Measurements from ENCODE around the gene PCDHGA3. TPM values are rescaled to one million over a fixed set of nuclear protein-coding genes. Genes with fewer than 3 reads are reported as not detected.
"Not testable (repeated sequence)": the region's sequence is repeated elsewhere in the genome, so short reads cannot be mapped to it uniquely, and the experiment has no call there.

Gene PCDHGA3
- total RNA-seq, 3 donors from 2014 or later (not counting 1 experiment from before 2014, with no cell fraction given): not detected

DNA sequence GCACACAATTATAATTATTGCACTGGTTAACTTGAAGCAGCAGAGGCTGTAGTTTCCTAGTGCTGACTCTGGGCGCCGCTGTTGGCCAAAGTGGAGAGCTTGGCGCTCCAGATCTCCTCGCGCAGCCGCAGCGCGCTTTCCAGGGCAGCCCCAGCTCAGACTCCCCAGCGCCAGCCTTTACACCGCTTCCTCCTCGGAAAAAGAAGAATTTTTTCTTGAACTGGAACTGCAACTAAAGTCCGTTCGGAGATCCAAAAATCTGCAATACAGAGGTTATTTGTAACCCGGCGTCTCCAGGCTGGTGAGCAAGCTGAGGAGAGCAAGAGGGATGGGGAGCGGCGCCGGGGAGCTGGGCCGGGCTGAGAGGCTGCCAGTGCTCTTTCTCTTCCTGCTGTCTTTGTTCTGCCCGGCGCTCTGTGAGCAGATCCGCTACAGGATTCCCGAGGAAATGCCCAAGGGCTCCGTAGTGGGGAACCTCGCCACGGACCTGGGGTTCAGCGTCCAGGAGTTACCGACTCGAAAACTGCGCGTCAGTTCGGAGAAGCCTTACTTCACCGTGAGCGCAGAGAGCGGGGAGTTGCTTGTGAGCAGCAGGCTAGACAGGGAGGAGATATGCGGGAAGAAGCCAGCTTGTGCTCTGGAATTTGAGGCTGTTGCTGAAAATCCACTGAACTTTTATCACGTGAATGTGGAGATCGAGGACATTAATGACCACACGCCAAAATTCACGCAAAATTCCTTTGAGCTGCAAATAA is 44.1 kb downstream of the PCDHGA3 start, which contains the start of gene PCDHGB4:
PCDHGB4 (plus strand) TSS at position 142 of the 755 bp plus-strand sequence; CDS start at position 329, 187 bp downstream.
- not testable (repeated sequence) for H3K36me3 Mint-ChIP-seq; H3K9me3 Mint-ChIP-seq; H3K4me1 ChIP-seq (ENCODE audit: control insufficient read depth, insufficient read depth, low read length); H3K36me3 ChIP-seq (ENCODE audit: control insufficient read depth, insufficient read depth, low read length); H3K27ac ChIP-seq (ENCODE audit: low read length); H3K27ac Mint-ChIP-seq; H3K4me3 ChIP-seq (ENCODE audit: low read length); H3K4me1 Mint-ChIP-seq
- Mint-ChIP-seq H3K4me3 (peak within 1 kb of the TSS; percentile 78), H3K27me3 (ENCODE audit: low read depth in 2 of 2) (peaks cover 66 to 75% of the 10 kb centered on the region in 2 donors)
- peaks cover 60% of the 10 kb centered on the region for H3K27me3 ChIP-seq (ENCODE audit: control insufficient read depth, insufficient read depth, low read length)
- 16% methylated on average over 16 of the region's 40 CpGs for WGBS (ENCODE audit: insufficient coverage)
- ATAC-seq (peak; percentile 81 to 89 (median 84)), DNase-seq (peak in 1 of 2 donors; percentile 10)
- TF ChIP-seq, protein P1, sequence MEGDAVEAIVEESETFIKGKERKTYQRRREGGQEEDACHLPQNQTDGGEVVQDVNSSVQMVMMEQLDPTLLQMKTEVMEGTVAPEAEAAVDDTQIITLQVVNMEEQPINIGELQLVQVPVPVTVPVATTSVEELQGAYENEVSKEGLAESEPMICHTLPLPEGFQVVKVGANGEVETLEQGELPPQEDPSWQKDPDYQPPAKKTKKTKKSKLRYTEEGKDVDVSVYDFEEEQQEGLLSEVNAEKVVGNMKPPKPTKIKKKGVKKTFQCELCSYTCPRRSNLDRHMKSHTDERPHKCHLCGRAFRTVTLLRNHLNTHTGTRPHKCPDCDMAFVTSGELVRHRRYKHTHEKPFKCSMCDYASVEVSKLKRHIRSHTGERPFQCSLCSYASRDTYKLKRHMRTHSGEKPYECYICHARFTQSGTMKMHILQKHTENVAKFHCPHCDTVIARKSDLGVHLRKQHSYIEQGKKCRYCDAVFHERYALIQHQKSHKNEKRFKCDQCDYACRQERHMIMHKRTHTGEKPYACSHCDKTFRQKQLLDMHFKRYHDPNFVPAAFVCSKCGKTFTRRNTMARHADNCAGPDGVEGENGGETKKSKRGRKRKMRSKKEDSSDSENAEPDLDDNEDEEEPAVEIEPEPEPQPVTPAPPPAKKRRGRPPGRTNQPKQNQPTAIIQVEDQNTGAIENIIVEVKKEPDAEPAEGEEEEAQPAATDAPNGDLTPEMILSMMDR (IDR thresholded peaks at IDR 0.05): peak; percentile 15
- intact Hi-C loops (cut with micrococcal nuclease): loop anchor here (5.0 kb wide), 1 partner anchor 35 kb away; the partner anchor contains the start of gene PCDHGA11
- peaks cover 41% of the 10 kb centered on the region for H3K9me3 ChIP-seq (ENCODE audit: control insufficient read depth, insufficient read depth, low read length)

DNA sequence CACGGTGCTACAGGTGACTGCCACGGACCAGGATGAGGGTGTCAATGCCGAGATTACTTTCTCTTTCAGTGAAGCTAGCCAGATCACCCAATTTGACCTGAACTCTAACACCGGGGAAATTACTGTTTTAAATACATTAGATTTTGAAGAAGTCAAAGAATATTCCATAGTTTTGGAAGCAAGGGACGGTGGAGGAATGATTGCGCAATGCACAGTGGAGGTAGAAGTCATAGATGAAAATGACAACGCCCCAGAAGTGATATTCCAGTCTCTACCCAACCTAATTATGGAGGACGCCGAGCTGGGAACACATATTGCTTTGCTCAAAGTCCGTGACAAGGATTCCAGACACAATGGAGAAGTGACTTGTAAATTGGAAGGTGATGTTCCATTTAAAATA is 45.0 kb downstream of the PCDHGA3 start:
- Mint-ChIP-seq H3K4me3 (no peak overlapping the region), H3K4me1 (no peaks in the 10 kb centered on the region), H3K27me3 (ENCODE audit: low read depth in 2 of 2) (peaks cover 64 to 75% of the 10 kb centered on the region in 2 donors), H3K27ac (no peak overlapping the region), H3K9me3 (peaks cover 0 to 5% of the 10 kb centered on the region in 2 donors), H3K36me3 (peaks cover 7% of the 10 kb centered on the region)
- Histone ChIP-seq H3K27me3 (ENCODE audit: control insufficient read depth, insufficient read depth, low read length) (peaks cover 56% of the 10 kb centered on the region), H3K9me3 (ENCODE audit: control insufficient read depth, insufficient read depth, low read length) (peaks cover 41% of the 10 kb centered on the region), H3K36me3 (ENCODE audit: control insufficient read depth, insufficient read depth, low read length) (no peaks in the 10 kb centered on the region), H3K4me3 (ENCODE audit: low read length) (no peak overlapping the region), H3K27ac (ENCODE audit: low read length) (no peak overlapping the region), H3K4me1 (ENCODE audit: control insufficient read depth, insufficient read depth, low read length) (no peaks in the 10 kb centered on the region)
- TF ChIP-seq, protein P1 (IDR thresholded peaks at IDR 0.05): no peak
- no peak for DNase-seq
- no peak for ATAC-seq
- WGBS (ENCODE audit: insufficient coverage): 66% methylated on average over 7 of the region's 10 CpGs
- intact Hi-C loops (cut with micrococcal nuclease): loop anchor here (5.0 kb wide), 1 partner anchor 34 kb away; the partner anchor contains the start of gene PCDHGA11

DNA sequence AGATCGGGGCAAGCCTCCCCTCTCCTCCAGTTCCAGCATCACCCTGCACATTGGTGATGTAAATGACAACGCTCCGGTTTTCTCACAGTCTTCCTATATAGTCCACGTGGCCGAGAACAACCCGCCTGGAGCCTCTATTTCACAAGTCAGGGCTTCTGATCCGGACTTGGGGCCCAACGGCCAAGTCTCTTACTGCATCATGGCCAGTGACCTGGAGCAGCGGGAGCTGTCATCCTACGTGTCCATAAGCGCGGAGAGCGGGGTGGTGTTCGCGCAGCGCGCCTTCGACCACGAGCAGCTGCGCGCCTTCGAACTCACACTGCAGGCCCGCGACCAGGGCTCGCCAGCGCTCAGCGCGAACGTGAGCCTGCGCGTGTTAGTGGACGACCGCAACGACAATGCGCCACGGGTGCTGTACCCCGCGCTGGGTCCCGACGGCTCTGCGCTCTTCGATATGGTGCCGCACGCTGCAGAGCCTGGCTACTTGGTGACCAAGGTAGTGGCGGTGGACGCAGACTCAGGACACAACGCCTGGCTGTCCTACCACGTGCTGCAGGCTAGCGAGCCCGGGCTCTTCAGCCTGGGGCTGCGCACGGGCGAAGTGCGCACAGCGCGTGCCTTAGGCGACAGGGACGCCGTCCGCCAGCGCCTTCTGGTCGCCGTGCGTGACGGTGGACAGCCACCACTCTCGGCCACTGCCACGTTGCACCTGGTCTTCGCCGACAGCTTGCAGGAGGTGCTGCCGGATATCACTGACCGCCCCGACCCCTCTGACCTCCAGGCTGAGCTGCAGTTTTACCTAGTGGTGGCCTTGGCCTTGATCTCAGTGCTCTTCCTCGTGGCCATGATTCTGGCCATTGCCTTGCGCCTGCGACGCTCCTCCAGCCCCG is 45.8 kb downstream of the PCDHGA3 start:
- Histone ChIP-seq H3K9me3 (ENCODE audit: control insufficient read depth, insufficient read depth, low read length) (peaks cover 44% of the 10 kb centered on the region), H3K4me3 (ENCODE audit: low read length) (no peak overlapping the region), H3K27me3 (ENCODE audit: control insufficient read depth, insufficient read depth, low read length) (peaks cover 60% of the 10 kb centered on the region), H3K4me1 (ENCODE audit: control insufficient read depth, insufficient read depth, low read length) (no peaks in the 10 kb centered on the region), H3K27ac (ENCODE audit: low read length) (no peak overlapping the region), H3K36me3 (ENCODE audit: control insufficient read depth, insufficient read depth, low read length) (no peaks in the 10 kb centered on the region)
- peaks cover 0 to 8% of the 10 kb centered on the region in 2 donors for H3K9me3 Mint-ChIP-seq
- no peaks in the 10 kb centered on the region for H3K4me1 Mint-ChIP-seq
- peaks cover 7% of the 10 kb centered on the region for H3K36me3 Mint-ChIP-seq
- H3K4me3 Mint-ChIP-seq: no peak overlapping the region
- H3K27me3 Mint-ChIP-seq (ENCODE audit: low read depth in 2 of 2): peaks cover 64 to 81% of the 10 kb centered on the region in 2 donors
- no peak overlapping the region for H3K27ac Mint-ChIP-seq
- ATAC-seq (no peak), DNase-seq (no peak)
- intact Hi-C loops (cut with micrococcal nuclease): loop anchor here (5.0 kb wide), 1 partner anchor 33 kb away; the partner anchor contains the start of gene PCDHGA11
- TF ChIP-seq, protein P1 (IDR thresholded peaks at IDR 0.05): no peak
- 50% methylated on average over 77 of the region's 77 CpGs for WGBS (ENCODE audit: insufficient coverage)

Data from natural killer cell (primary cell).